ENCODE data around the gene DNAJC5.
"Not testable (repeated sequence)": the region's sequence is repeated elsewhere in the genome, so short reads cannot be mapped to it uniquely, and the experiment has no call there.

The DNAJC5 gene

GRCh38 chr20:63877755-63878470, 17.0 kb upstream of the DNAJC5 start:
- no peak overlapping the region for H3K4me3 Mint-ChIP-seq
- H3K27ac Mint-ChIP-seq: no peak overlapping the region
- no peaks in the 10 kb centered on the region for H3K9me3 Mint-ChIP-seq
- H3K27me3 Mint-ChIP-seq (ENCODE audit: low read depth, poor library complexity): no peaks in the 10 kb centered on the region
- H3K36me3 Mint-ChIP-seq (ENCODE audit: low read depth): peaks cover 40% of the 10 kb centered on the region
- H3K4me1 Mint-ChIP-seq: no peaks in the 10 kb centered on the region
- DNase-seq: no peak
- no peak for TF ChIP-seq CTCF (IDR thresholded peaks at IDR 0.05)

GRCh38 chr20:63878899-63879663, 15.8 kb upstream of the DNAJC5 start:
- H3K27me3 Mint-ChIP-seq (ENCODE audit: low read depth, poor library complexity): no peaks in the 10 kb centered on the region
- H3K9me3 Mint-ChIP-seq: no peaks in the 10 kb centered on the region
- DNase-seq: no peak
- H3K4me1 Mint-ChIP-seq: no peaks in the 10 kb centered on the region
- H3K27ac Mint-ChIP-seq: peak overlapping the region; percentile 61
- H3K36me3 Mint-ChIP-seq (ENCODE audit: low read depth): peaks cover 31% of the 10 kb centered on the region
- TF ChIP-seq CTCF (IDR thresholded peaks at IDR 0.05): no peak
- H3K4me3 Mint-ChIP-seq: no peak overlapping the region

GRCh38 chr20:63880901-63881300, 14.0 kb upstream of the DNAJC5 start:
- not testable (repeated sequence) for H3K9me3 Mint-ChIP-seq; H3K27me3 Mint-ChIP-seq (ENCODE audit: low read depth, poor library complexity); DNase-seq; H3K4me1 Mint-ChIP-seq; H3K4me3 Mint-ChIP-seq; H3K27ac Mint-ChIP-seq
- peaks cover 15% of the 10 kb centered on the region for H3K36me3 Mint-ChIP-seq (ENCODE audit: low read depth)

GRCh38 chr20:63881451-63882226, 13.3 kb upstream of the DNAJC5 start:
- TF ChIP-seq CTCF (IDR thresholded peaks at IDR 0.05): no peak

GRCh38 chr20:63882257-63883200, 12.4 kb upstream of the DNAJC5 start:
- H3K4me1 Mint-ChIP-seq: no peaks in the 10 kb centered on the region
- H3K27ac Mint-ChIP-seq: peak overlapping the region; percentile 68
- H3K4me3 Mint-ChIP-seq: no peak overlapping the region
- peaks cover 1% of the 10 kb centered on the region for H3K27me3 Mint-ChIP-seq (ENCODE audit: low read depth, poor library complexity)
- no peak for TF ChIP-seq CTCF (IDR thresholded peaks at IDR 0.05)
- no peaks in the 10 kb centered on the region for H3K9me3 Mint-ChIP-seq
- peaks cover 16% of the 10 kb centered on the region for H3K36me3 Mint-ChIP-seq (ENCODE audit: low read depth)
- no peak for DNase-seq

More at GRCh38 chr20:63881451-63882226, 13.3 kb upstream of the DNAJC5 start:
- Mint-ChIP-seq H3K27ac (no peak overlapping the region), H3K4me1 (no peaks in the 10 kb centered on the region), H3K4me3 (no peak overlapping the region), H3K9me3 (no peaks in the 10 kb centered on the region), H3K36me3 (ENCODE audit: low read depth) (peaks cover 8% of the 10 kb centered on the region), H3K27me3 (ENCODE audit: low read depth, poor library complexity) (no peaks in the 10 kb centered on the region)
- no peak for DNase-seq
